Epidermal melanocyte (primary cell): Measurements from ENCODE around the gene GJB1.
A peak's percentile ranks its signal among the peaks of the same experiment; 100 is the strongest.
"Not testable (repeated sequence)": the region's sequence is repeated elsewhere in the genome, so short reads cannot be mapped to it uniquely, and the experiment has no call there.

ENCODE experiments used
- DNase-seq: peaks from one replicate; pipeline ENCODE4 v3.0.0; 2011; ENCODE audit warnings: low spot score; ENCODE audit not compliant: insufficient read length

The GJB1 gene

DNA sequence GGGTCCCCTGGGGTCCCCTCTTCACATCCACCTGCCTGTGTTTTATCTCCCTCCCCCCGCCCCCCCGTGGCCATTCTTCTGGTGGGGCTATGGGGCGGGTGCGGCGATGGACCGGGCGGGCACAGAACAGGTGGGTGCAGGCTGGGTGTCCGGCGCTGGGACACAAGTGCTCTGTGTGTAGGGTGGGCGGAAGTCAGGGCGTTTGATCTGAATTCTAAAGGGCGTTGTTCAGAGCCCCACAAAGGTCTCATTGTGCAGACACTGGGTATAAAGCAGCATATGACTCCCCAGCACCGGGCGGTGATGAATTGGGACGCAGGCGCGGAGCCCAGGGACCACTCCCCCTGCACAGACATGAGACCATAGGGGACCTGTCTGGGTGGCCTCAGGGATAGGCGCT is at the start of gene GJB1:
Gene GJB1, plus strand, starts transcription at position 296 of the 400 bp plus-strand sequence. CDS start 484 bp downstream, outside the sequence.
- peak; percentile 19 for DNase-seq

DNA sequence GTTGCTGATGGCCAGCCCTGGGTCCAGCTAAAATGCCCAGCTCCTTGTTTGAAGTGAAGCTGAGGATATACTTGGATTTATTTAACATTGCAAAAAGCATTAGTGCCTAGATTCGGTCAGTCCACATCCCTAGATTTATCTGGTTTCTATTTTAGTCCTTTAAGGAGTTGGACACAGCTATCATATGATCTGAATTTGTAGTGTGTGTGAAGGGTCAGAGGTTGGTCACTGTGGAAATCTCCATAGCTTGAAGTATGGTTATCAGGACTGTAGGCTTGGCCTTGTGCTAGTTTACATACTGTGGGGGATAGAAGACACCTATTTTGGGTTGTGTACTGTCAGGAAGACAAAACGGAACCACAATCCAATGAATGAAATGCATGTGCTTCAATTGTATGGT is 49.6 kb upstream of the GJB1 start:
- DNase-seq, result no peak

DNA sequence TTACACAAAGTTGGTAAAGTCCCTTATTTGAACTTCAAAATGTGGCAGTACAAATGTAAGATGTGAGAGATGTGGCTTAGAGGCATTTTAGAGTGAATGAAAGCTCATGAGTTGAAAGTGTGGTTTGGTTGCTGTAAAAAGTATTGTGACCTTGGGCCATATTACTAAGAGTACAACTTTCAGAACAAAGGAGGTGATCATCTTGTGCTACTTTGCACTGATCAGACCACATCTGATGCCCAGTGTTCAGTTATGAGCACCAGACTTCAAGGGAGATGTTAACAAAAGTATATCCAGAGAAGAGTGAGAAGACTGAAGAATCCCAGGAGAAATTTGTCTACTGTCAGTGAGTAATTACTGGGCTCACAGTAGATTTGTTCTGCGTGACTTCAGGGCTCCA is 48.2 kb upstream of the GJB1 start:
- no peak for DNase-seq

- DNase-seq, result no peak
Measured at GRCh38 chrX:71175531-71175930, 47.5 kb upstream of the GJB1 start.

DNA sequence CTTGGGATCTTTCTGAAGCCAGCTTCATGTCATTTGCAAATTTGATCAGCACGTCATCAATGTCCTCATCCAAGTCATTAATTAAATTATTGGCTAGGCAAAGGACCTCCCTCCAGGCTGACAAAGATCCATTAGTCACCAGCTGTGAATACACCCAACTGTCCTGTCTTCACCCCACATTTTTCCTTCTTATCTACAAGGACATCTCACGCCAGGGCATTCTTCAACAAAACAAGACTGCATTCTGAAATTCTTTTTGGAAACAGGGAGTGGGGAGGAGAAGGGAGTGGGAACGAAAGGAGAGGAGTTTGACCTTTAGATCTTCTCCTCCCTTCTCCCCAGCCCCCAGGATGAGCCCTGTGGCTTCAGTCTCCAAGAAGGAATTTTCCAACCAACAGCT is 45.7 kb upstream of the GJB1 start:
- no peak for DNase-seq

GRCh38 chrX:71178908-71179307 is 44.1 kb upstream of the GJB1 start:
- DNase-seq, result peak; percentile 30

- not testable (repeated sequence) for DNase-seq
Measured at GRCh38 chrX:71180579-71181265, 42.3 kb upstream of the GJB1 start.

DNA sequence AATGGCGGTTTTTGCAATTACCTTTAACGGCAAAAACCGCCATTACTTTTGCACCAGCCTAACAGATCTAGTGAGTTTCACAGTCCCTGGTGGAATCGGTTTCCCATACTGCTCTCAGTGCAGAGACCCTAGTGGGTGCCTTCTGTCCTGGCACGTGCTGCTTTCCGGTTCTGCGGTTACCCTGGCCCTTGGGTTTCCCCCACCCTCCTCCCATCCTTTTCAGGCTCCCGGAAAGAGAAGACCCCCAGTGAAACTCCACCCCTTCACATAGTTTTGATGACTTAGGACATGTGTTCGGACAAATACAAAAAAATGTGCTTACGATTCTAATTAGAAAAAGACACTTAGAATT is 41.5 kb upstream of the GJB1 start:
- no peak for DNase-seq

- peak; percentile 69 for DNase-seq
Measured at GRCh38 chrX:71181910-71182799, 40.9 kb upstream of the GJB1 start.

DNA sequence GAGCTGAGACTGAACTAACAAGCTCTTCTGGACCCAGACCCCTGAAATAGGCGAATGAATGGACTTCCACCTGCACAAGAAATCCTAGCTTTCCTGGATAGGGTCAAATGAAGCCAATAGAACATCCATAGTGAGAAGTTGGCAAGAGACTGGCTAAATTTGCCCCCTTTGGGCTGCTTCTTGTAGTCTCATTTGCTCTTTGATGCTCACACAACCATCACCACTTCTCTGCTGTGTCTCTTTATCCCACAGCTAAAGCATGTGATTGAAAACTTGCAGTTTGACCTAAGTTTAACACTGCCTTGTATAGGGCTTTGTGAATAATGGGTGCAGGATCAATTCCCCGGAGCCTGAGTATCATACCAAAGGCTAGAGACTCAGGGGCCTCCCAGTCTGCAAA is 40.2 kb upstream of the GJB1 start:
- DNase-seq, result no peak

GRCh38 chrX:71183341-71183740 is 39.7 kb upstream of the GJB1 start:
- no peak for DNase-seq

DNA sequence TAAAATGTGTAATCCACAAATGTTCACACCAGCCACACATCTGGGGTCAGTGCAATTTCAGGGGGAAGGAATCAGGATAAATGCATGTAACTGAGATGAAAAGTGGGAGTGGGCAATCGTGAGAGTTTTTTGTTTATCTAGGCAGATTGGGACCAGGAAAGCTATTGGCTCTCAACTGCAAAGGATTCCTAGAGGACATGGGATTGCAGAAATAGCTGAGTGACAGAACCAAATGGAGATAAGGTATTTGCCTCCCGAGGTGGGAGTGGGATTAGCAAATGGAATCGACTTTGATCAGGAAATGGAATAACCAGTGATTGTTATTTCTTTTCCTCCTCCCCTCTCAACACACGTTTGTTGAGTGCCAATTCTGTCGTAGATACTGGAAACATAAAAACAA is 38.9 kb upstream of the GJB1 start:
- DNase-seq, result no peak

- no peak for DNase-seq
Measured at GRCh38 chrX:71184803-71185495, 38.1 kb upstream of the GJB1 start.

GRCh38 chrX:71191248-71191647 is 31.8 kb upstream of the GJB1 start:
- no peak for DNase-seq

- no peak for DNase-seq
Measured at GRCh38 chrX:71195964-71196649, 26.9 kb upstream of the GJB1 start.

- no peak for DNase-seq
Measured at GRCh38 chrX:71198066-71198465, 25.0 kb upstream of the GJB1 start.

- DNase-seq, result no peak
Measured at GRCh38 chrX:71199252-71200008, 23.6 kb upstream of the GJB1 start.

- DNase-seq, result no peak
Measured at GRCh38 chrX:71210816-71211215, 12.2 kb upstream of the GJB1 start.

GRCh38 chrX:71212536-71212935 is 10.5 kb upstream of the GJB1 start:
- no peak for DNase-seq

GRCh38 chrX:71214152-71214551 is 8.9 kb upstream of the GJB1 start:
- no peak for DNase-seq
